ENCODE measurements around the gene MICAL2. TPM values are rescaled to one million over a fixed set of nuclear protein-coding genes. Genes with fewer than 3 reads are reported as not detected.

The MICAL2 gene
- total and polyA plus RNA-seq, 10 of the 15 experiments (the other 5 are each of a cell fraction or from before 2014, with no cell fraction given), result 0.90 to 5.6 (median 2.4) TPM

GRCh38 chr11:12226093-12226492 lies 115.7 kb downstream of the MICAL2 start:
- ChIA-PET CTCF (interaction anchor here (4.7 kb wide), 1 partner anchor 10 kb away, joined by 35 read pairs; no protein-coding TSS in a partner anchor), POLR2A (no interaction called here), RAD21 (ENCODE audit: unreplicated experiment) (no interaction called here), SMC1A (ENCODE audit: uncharacterized antibody, unreplicated experiment) (interaction anchor here (0.8 kb wide), 1 partner anchor 376 kb away, joined by 3 read pairs; no protein-coding TSS in a partner anchor)
- Histone ChIP-seq H3K79me2 (ENCODE audit: control insufficient read depth, insufficient read depth, low read length) (no peaks in the 10 kb centered on the region), H3K27me3 (replicated peaks in 1 of 2; ENCODE audit: control insufficient read depth in 2 of 2, insufficient read depth in 2 of 2, low read length in 1 of 2) (no peaks in the 10 kb centered on the region), H3K4me2 (ENCODE audit: control insufficient read depth, insufficient read depth) (no peak overlapping the region), H2AFZ (ENCODE audit: control insufficient read depth, low read depth, low read length) (no peak overlapping the region), H3K9me3 (replicated peaks; ENCODE audit: control insufficient read depth, insufficient read depth, low read length) (no peaks in the 10 kb centered on the region), H4K20me1 (ENCODE audit: control insufficient read depth, insufficient read depth) (no peaks in the 10 kb centered on the region), H3K36me3 (ENCODE audit: control insufficient read depth in 2 of 2, insufficient read depth in 2 of 2, low read length in 1 of 2) (no peaks in the 10 kb centered on the region), H3K4me1 (ENCODE audit: control insufficient read depth, insufficient read depth, low read length) (peaks cover 7% of the 10 kb centered on the region), H3K27ac (ENCODE audit: control insufficient read depth, insufficient read depth) (no peak overlapping the region), H3K4me3 (no peak overlapping the region), H3K9ac (ENCODE audit: control insufficient read depth, insufficient read depth, low read length) (no peak overlapping the region)
- DNase-seq (ENCODE audit: low read depth, low spot score), result no peak
- ATAC-seq, result no peak
- in situ Hi-C loops (cut with MboI) (no loop called here), intact Hi-C loops (cut with micrococcal nuclease; ENCODE audit: unreplicated experiment) (no loop called here)
- WGBS (ENCODE audit: insufficient coverage, insufficient replicate concordance, low lambda C conversion rate, missing lambda C conversion rate), result 67% methylated on average over 8 of the region's 8 CpGs
- no peak for FAIRE-seq
- no TSS peak for BruUV-seq (replicated peaks)
- TF ChIP-seq REST (IDR thresholded peaks at IDR 0.05; ENCODE audit: low read depth, low read length) (no peak), HCFC1 (IDR thresholded peaks at IDR 0.05; ENCODE audit: low read length) (no peak), SIX5 (IDR thresholded peaks at IDR 0.05; ENCODE audit: low read depth, low read length, severe bottlenecking) (no peak), CHD1 (IDR thresholded peaks at IDR 0.05; ENCODE audit: low read depth, low read length) (no peak), RELB (IDR thresholded peaks at IDR 0.05; ENCODE audit: low read depth) (no peak), RFX5 (IDR thresholded peaks at IDR 0.05; ENCODE audit: low read depth, low read length) (no peak), NR2F1 (conservative IDR thresholded peaks at IDR 0.05) (no peak), SIN3A (IDR thresholded peaks at IDR 0.05; ENCODE audit: low read depth, low read length) (no peak), NFXL1 (IDR thresholded peaks at IDR 0.05; ENCODE audit: borderline replicate concordance) (no peak), BRCA1 (IDR thresholded peaks at IDR 0.05; ENCODE audit: low read depth, low read length) (no peak), YY1 (IDR thresholded peaks at IDR 0.05; ENCODE audit: low read depth, low read length) (no peak), CREB1 (IDR thresholded peaks at IDR 0.05; ENCODE audit: low read depth) (no peak), ZNF207 (IDR thresholded peaks at IDR 0.05; ENCODE audit: borderline replicate concordance) (no peak)
